Daoy (cell line): ENCODE data around the gene ARHGAP22. TPM values are rescaled to one million over a fixed set of nuclear protein-coding genes. Genes with fewer than 3 reads are reported as not detected.

Experiments used
- DNase-seq: peaks from one replicate; pipeline ENCODE4 v3.0.0-alpha.2; 2015; ENCODE audit warnings: low read depth
- total RNA-seq: library from RNA; depleted of rRNA; stranded (reverse); fragments of >200 nt; shearing (Covaris generic); gene quantifications from 2 replicates; pipeline ENCODE4 v1.2.3, GENCODE V29; 2014

ARHGAP22 gene
- total RNA-seq, 1 experiment from 2014 or later: 17.1 TPM

DNA sequence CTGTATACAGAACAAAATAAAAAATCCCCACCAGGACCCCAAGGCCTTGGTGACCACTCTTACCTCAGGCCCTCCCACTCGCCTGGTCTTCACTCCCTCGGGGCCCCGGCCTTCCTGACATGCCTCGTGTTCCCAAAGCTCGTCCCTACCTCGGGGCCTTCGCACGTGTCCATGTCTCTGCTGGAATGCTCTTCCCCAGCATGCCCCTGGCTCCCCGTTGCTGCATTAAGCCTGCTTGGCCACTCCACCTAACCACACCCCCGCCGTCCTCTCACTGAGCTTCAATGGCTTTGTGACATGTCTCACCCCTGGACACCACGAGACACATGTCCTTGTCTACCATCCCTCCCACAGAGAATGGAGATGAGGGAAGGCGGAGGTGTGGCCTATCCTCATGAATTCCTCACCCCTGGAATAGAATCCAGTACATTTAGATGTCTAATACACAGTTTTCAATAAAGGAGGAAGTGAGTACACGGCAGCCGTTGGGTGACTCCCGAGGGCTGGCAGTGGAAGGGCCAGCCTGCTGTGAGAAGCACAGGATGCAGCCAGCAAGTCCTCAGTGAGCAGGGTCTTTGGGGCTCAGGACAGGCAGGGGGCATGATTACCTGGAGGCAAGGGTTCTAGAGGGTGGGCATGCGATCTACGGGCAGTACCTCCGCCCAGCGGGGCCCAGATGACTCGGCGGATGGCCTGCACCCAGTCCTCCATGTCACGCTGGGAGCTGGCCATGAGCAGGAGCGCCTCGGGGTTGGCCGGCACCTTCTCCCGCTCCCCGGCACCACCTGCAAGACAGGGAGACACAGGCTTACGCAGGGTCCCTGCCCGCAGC lies 125.7 kb downstream of the ARHGAP22 start:
- DNase-seq: no peak

GRCh38 chr10:48478469-48478868 lies 126.4 kb downstream of the ARHGAP22 start:
- DNase-seq: no peak

GRCh38 chr10:48477616-48478015 lies 127.3 kb downstream of the ARHGAP22 start:
- no peak for DNase-seq

DNA sequence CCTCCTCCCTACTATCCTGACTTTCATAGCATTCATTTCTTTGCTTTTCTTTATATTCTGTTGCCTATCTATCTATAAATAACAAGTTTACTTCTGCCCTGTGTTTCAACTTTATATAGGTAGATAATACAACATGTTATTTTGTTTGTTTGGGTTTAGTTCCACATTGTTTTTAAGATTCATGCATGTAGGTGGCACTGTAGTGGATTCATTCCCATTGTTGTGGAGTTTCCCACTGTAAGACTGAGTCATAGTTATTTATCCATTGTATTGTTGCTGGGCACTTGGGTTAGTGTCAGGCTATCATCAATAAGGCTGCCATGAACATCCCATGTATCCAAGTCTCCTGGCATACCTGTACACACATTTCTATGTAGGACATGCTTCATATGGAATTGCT lies 127.7 kb downstream of the ARHGAP22 start:
- no peak for DNase-seq

DNA sequence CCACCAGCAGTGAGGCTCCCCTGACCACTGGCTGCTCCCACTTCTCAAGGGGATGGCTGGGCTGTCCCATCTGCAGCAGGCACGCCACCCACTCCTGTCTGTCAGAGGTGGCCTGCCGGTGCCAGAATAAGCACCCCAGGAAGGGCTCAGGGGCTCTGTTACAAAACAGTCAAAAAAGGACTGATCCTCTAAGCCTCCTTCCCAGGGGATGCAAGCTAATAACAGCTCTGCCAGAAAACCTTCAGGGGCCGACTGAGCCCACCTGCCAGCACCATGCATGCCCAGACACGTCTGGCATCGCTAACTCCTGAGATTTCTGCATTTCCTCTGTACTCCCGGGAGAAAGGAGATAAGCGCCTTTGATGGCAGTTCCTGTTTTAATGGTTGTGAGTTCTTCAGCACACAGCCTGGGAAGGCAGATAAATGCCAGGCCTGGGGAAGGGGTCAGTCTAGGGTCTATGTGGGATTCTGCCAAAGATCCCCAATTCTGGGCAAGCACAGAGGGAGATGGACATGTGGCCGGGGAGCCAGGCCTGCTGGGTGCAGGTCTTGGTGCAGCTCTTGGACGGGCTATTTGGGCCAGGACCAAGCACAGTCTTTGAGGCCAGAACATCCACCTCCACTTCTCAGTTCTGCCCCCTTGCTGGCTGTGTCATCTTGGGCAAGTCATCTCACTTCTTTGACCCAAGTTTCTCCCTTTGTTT lies 128.4 kb downstream of the ARHGAP22 start:
- DNase-seq: no peak

DNA sequence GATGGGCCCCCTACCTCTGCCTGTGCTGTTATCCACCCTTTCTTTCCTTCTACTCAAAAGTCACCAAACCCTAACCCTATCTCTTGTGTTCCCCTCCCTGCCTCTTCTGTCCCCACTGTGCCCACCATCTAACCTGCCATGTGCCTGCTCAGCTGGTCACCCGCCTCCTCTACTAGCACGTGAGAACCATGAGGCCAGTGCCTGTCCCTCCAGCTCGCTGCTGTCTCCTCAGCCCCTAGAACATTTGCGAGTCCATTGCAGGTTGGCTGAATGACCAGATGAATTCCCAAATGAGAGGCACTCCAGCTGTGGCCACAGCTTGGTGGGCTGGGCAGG lies 129.0 kb downstream of the ARHGAP22 start:
- DNase-seq: no peak

GRCh38 chr10:48474765-48475365 lies 130.0 kb downstream of the ARHGAP22 start:
- no peak for DNase-seq

GRCh38 chr10:48473704-48474103 lies 131.2 kb downstream of the ARHGAP22 start:
- no peak for DNase-seq

GRCh38 chr10:48472501-48473069 lies 132.3 kb downstream of the ARHGAP22 start:
- no peak for DNase-seq

- no peak for DNase-seq
Measured at GRCh38 chr10:48470893-48471805, 133.7 kb downstream of the ARHGAP22 start.

DNA sequence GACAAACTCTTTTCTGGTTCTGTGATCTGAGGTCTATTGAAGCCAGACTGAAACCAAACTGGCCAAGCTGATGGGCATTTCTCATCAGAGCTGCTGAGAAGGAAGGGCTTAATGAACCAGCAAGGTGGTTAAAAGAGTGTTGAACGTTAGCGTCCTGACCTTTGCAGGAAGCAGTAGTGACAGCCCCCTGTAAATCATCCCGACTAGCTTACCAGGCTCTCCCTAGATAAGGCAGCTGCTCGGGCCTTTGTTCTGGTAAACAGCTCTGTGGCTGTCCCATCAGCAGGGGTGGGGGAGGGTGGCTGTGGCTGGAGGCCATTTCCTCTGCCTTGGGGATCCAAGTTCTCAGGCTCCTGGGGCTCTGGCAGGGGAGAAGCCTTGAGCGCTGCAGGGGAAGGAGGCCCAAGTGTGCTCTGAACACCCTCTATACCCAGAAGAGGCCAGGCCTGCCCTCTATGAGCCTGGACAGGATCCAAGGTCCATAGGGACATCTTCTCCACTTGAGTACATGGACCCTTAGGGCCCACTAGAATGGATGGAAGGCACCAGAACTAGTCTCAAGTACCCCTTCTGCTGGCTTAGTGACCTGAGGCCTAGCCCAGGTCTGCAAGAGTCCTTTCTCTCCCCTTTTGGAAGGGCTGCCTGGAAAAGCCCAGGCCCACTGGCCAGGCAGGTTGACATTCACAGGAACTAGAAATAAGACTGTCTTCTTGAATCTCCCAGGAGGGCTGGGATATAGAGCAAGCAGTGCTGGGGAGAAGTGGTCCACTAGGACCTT lies 134.6 kb downstream of the ARHGAP22 start:
- no peak for DNase-seq

DNA sequence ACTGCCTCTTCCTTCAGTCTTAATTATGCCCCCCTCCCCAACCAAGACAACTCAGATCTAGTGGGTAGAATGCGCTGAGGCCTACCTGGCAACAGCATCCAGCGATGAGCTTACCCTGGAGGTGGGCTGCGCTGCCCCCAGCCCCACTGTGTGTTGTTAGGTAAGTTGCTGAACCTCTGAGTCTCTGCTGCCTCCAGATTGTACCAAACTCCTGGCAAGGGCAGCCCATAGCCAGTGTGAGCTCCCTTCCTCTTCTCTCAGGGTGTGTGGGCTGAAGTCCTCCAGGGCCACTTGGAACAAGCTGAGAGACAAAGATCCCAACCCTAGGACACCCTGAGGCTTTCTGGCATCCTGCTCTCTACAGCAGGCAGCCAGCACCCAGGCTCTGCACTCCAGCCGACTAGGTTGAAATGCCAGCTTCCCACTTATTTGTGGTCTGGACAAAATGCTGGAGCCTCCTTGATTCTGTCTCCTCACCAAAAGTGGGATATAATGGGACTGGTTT lies 135.3 kb downstream of the ARHGAP22 start:
- DNase-seq: no peak

GRCh38 chr10:48468866-48469511 lies 135.9 kb downstream of the ARHGAP22 start:
- no peak for DNase-seq

GRCh38 chr10:48468130-48468790 lies 136.6 kb downstream of the ARHGAP22 start:
- no peak for DNase-seq

- no peak for DNase-seq
Measured at GRCh38 chr10:48467669-48468068, 137.2 kb downstream of the ARHGAP22 start.

DNA sequence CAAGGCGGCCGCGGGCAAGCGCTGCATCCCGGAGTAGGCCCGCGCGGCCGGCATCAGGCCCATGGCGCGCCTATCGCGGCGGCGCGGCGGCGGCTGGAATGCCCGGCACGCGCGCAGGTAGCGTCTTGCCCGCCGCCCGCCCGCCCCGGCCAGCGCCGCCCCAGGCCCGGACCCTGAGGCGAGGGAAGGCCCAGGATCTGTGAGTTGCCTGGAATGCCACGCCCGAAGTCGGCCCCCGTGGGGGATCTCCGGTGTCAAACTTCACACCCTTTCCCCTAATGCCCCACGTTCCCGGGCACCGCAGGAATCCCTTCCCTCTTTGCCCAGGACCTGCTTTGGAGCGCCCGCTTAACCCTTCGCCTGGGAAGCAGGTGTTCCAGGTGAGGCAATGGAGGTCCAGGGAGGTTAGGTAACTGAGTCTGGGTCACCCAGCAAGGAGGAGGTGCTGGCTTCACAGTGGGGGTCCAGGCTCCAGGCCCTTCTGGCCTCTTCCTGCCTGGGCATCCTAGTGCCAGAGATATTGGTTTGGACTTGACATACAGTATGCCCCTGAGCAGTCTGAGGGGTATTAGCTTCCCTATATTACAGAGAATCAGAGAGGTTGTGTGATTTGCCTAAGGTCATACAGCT lies 138.1 kb downstream of the ARHGAP22 start:
- DNase-seq: no peak

DNA sequence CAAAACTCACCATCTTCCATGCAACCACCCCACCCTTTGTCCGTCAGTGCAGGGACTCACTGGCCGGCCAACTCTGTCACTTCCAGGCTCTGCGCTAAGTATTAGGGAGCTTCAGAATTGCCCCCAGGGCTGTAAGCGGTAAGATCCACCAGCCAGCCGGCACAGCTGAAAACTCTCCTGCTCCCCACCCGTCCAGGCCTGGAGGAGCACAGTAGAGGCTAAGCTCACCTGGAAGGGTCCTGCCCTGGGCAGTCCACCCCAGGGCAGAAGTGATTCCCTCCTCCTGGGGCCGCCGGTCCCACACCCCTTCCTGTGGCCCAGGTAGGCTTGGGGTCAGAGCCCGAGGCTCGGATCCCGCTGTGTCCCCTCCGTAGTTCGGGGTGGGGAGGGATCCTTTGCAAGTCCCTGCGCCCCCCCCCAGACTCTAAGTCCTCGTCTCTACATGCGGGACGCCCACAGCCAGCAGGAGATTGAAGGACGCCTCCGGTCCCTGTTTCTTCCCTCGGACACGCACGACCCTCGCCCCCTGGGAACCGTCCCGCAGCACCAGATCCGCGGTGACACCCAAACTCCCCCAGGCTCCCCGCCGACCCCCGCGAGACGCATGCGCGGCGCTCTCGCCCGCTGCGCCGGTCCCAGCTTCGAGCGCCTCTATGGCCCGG lies 138.9 kb downstream of the ARHGAP22 start:
- DNase-seq: no peak
